ENCODE data around the gene GALNT9.

Gene GALNT9

DNA sequence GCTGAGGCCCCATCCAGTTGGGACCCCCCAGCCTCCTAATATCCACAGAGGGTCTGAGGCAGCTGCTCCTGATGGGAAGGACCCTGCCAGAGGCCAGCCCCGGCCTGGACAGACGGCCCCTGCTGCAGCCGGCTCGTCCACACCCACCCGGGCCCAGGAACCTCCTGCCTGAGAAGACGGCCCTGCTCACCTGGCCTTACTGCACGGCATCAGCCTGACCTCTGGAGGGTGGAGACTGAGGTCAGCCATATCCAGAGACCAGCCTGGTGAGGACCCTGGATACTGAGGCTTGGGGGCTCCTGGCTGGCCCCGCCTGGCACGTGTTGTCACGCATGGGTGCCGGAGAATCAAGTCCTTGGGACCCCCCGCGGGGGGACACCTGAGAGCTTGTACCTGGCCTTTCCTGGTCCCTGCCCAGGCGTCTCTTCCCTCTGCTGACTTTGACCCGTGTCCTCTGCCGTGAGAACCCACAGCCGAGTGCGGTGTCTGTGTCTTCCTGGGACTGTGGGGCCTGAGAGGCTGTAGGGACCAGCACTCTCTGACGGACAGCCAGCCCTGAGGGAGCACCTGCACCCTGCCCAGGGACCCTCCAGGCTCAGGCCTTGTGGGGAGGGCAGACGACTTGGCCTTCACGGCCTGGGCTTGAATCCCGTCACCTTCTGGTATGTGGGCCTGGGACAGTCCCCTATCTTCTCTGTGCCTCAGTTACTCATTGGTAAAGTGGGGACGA lies 127.8 kb downstream of the GALNT9 start:
- no peak for TF ChIP-seq CTCF (IDR thresholded peaks at IDR 0.05; ENCODE audit: low read depth, low read length)
- DNase-seq (ENCODE audit: low read depth, low spot score), result no peak
- in situ Hi-C loops (cut with HindIII; ENCODE audit: low sequenced_read_pairs), result no loop called here
- H3K4me3 ChIP-seq (ENCODE audit: low read depth, low read length), result no peak overlapping the region

GRCh38 chr12:132200800-132201199 lies 128.6 kb downstream of the GALNT9 start:
- no peak for DNase-seq (ENCODE audit: low read depth, low spot score)
- H3K4me3 ChIP-seq (ENCODE audit: low read depth, low read length), result no peak overlapping the region
- in situ Hi-C loops (cut with HindIII; ENCODE audit: low sequenced_read_pairs), result no loop called here
- no peak for TF ChIP-seq CTCF (IDR thresholded peaks at IDR 0.05; ENCODE audit: low read depth, low read length)

- DNase-seq (ENCODE audit: low read depth, low spot score), result no peak
- TF ChIP-seq CTCF (IDR thresholded peaks at IDR 0.05; ENCODE audit: low read depth, low read length), result no peak
- in situ Hi-C loops (cut with HindIII; ENCODE audit: low sequenced_read_pairs), result no loop called here
- no peak overlapping the region for H3K4me3 ChIP-seq (ENCODE audit: low read depth, low read length)
These were observed 129.7 kb downstream of the GALNT9 start for GRCh38 chr12:132199526-132200319.

DNA sequence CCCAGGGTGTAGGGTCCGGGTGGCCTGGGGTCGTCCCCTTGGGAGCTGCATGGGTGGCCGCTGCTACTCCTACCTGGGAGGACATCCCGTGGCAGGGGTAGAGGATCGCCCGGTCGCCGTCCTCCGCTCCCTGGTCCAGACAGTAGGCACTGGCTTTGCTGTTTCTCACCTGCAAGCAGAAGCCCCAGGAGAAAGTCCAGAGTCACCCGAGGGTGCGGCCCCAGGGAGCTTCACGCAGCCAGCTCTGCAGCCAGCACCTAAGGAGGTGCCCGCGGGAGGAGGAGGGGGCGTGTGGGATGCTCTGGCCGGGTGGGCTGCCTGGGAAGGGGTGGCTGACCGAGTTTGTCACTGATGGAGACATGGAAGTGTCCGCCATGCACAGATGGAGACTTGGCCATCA lies 130.3 kb downstream of the GALNT9 start:
- H3K4me3 ChIP-seq (ENCODE audit: low read depth, low read length), result no peak overlapping the region
- in situ Hi-C loops (cut with HindIII; ENCODE audit: low sequenced_read_pairs), result no loop called here
- TF ChIP-seq CTCF (IDR thresholded peaks at IDR 0.05; ENCODE audit: low read depth, low read length), result no peak

GRCh38 chr12:132197581-132198354 lies 131.6 kb downstream of the GALNT9 start:
- no peak for DNase-seq (ENCODE audit: low read depth, low spot score)
- no peak for TF ChIP-seq CTCF (IDR thresholded peaks at IDR 0.05; ENCODE audit: low read depth, low read length)

More for the DNA sequence above, 130.3 kb downstream of the GALNT9 start:
- no peak for DNase-seq (ENCODE audit: low read depth, low spot score)

DNA sequence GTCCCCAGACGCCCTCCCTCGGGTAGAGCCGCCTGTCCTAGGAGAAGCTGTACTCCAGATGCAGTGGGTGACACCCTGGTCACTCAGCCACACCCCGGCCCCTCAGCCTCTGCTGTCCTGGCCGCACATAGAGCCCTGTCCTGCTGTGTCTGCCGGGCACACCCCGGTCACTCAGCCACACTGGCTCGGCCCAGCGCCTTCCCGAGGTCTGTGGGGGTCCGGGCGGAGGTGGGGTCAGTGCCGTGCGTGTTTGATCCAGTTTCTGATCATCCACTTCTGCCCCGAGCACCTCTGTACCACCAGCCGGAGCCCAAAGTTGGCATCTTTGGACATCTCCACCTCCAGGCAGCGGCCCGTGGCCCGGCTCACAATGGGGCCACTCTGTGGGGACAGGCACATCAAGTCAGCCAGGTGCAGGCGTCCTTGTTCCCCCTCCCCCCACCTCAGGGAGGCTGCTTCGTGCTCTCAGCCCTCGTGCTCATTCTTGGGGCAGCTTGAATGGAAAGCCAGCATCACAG lies 132.5 kb downstream of the GALNT9 start:
- DNase-seq (ENCODE audit: low read depth, low spot score), result no peak
- in situ Hi-C loops (cut with HindIII; ENCODE audit: low sequenced_read_pairs), result no loop called here
- H3K4me3 ChIP-seq (ENCODE audit: low read depth, low read length), result no peak overlapping the region
- TF ChIP-seq CTCF (IDR thresholded peaks at IDR 0.05; ENCODE audit: low read depth, low read length), result no peak

More at GRCh38 chr12:132197581-132198354, 131.6 kb downstream of the GALNT9 start:
- H3K4me3 ChIP-seq (ENCODE audit: low read depth, low read length), result no peak overlapping the region
- in situ Hi-C loops (cut with HindIII; ENCODE audit: low sequenced_read_pairs), result no loop called here
